Measurements from ENCODE around the gene SLC44A1. TPM values are rescaled to one million over a fixed set of nuclear protein-coding genes. Genes with fewer than 3 reads are reported as not detected.
A peak's percentile ranks its signal among the peaks of the same experiment; 100 is the strongest.

The SLC44A1 gene
- total RNA-seq, 4 donors from 2014 or later = 45.3 to 74.9 (median 67.7) TPM

DNA sequence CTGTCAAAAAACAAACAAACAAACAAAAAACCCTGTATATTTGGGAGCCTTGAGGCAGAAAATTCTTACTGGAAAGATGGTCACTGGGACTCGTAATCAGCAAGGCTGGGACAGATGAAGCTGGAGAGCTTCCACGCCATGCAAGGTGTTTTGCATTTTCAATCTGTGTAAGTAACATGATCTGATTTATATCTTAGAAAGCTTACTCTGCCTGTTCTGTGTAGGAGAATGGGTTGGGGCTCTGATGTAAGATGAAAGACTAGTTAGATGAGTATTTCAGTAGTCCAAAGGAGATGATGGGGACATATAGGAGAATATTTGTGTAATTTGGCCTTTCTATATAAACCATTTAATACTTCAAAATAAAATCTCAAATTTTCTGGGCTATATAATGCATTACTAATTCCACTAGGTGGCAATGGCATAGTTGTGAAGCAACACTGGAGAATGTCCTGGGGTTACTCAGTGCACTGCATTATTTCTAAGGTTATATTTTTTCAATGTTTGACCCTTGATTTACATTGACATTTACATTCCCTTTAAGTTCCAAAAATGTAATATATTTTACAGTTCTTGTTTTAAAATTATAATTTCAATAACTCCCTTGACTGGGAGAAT is 181.5 kb downstream of the SLC44A1 start:
- no peaks in the 10 kb centered on the region for H3K4me1 ChIP-seq
- no peak for TF ChIP-seq POLR2A (IDR thresholded peaks at IDR 0.05)
- TF ChIP-seq CTCF (IDR thresholded peaks at IDR 0.05) = peak; percentile 24 to 35 (median 33)
- no peaks in the 10 kb centered on the region for H3K36me3 ChIP-seq
- H3K9me3 ChIP-seq = no peaks in the 10 kb centered on the region
- 81 to 82% methylated on average over 2 of the region's 2 CpGs for WGBS, 2 donors
- H3K27me3 ChIP-seq = no peaks in the 10 kb centered on the region
- DNase-seq (ENCODE audit: low spot score in 2 of 2) = no peak
- H3K27ac ChIP-seq = no peak overlapping the region
- no peak overlapping the region for H3K4me3 ChIP-seq

DNA sequence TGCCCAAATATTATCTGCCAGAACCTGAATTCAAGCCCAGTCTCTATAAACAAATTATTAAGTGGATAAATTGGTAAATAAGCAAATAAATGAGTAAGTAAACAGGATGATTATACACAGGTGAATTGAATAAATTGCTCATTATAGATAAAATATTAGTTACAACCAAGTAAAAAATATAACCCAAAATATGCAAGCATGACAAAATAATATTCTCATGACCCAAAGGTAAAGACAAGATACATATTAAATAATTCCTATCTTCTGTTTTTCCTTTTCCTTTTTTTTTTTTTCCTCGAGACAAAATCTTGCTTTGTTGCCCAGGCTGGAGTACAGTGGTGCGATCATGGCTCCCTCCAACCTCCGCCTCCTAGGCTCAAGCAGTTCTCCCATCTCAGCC is 182.2 kb downstream of the SLC44A1 start:
- TF ChIP-seq POLR2A (IDR thresholded peaks at IDR 0.05) (no peak), CTCF (IDR thresholded peaks at IDR 0.05) (no peak), EP300 (IDR thresholded peaks at IDR 0.05) (no peak)
- 94 to 95% methylated on average over 3 of the region's 3 CpGs for WGBS, 2 donors
- no peaks in the 10 kb centered on the region for H3K36me3 ChIP-seq
- DNase-seq (ENCODE audit: low spot score in 2 of 2) = no peak
- H3K27ac ChIP-seq = no peak overlapping the region
- H3K9me3 ChIP-seq = no peaks in the 10 kb centered on the region
- no peaks in the 10 kb centered on the region for H3K4me1 ChIP-seq
- no peak overlapping the region for H3K4me3 ChIP-seq
- H3K27me3 ChIP-seq = no peaks in the 10 kb centered on the region

DNA sequence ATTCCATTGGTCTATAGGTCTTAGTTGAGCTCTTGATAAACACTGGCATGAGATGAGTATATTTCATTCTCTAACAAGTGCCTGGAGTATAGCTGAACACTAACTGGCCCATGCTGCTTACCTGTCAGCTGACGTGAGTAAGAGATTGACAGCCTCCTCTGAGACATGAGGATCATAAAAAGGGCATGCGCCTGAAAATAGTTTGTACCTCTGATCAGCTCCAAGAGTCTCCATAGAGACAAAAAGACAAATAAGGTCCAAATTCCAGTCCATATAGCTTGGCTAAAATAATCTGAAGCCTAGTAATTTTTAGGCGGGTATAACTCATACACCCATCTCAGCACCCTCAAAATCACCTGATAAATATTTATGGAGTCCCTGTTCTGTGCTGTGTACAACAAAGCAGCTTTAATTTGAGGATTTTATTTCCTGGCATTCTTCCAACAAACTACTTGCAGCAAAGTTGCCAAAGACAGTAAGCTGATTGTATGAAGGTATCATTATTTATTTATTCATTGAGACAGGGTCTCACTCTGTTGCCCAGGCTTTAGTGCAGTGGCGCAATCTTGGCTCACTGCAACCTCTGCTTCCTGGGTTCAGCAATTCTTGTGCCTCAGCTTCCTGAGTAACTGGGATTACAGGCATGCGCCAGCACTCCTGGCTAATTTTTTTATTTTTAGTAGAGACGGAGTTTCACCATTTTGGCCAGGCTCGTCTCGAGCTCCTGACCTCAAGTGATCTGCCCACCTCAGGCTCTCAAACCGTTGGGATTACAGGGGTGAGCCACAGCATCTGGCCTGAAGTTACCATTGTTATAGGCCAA is 187.2 kb downstream of the SLC44A1 start:
- 71 to 82% methylated on average over 9 of the region's 9 CpGs for WGBS, 2 donors

GRCh38 chr9:105432247-105432842 is 187.9 kb downstream of the SLC44A1 start:
- no peak for DNase-seq (ENCODE audit: low spot score in 2 of 2)
- Histone ChIP-seq H3K9me3 (no peaks in the 10 kb centered on the region), H3K27ac (no peak overlapping the region), H3K27me3 (no peaks in the 10 kb centered on the region), H3K4me1 (no peaks in the 10 kb centered on the region), H3K36me3 (no peaks in the 10 kb centered on the region), H3K4me3 (no peak overlapping the region)
- 78 to 82% methylated on average over 2 of the region's 2 CpGs for WGBS, 2 donors
- no peak for TF ChIP-seq POLR2A (IDR thresholded peaks at IDR 0.05)
- no peak for TF ChIP-seq CTCF (IDR thresholded peaks at IDR 0.05)
- TF ChIP-seq EP300 (IDR thresholded peaks at IDR 0.05) = no peak

More for the DNA sequence above, 187.2 kb downstream of the SLC44A1 start:
- DNase-seq (ENCODE audit: low spot score in 2 of 2) = no peak
- TF ChIP-seq POLR2A (IDR thresholded peaks at IDR 0.05) = no peak
- no peak for TF ChIP-seq EP300 (IDR thresholded peaks at IDR 0.05)
- TF ChIP-seq CTCF (IDR thresholded peaks at IDR 0.05) = no peak
- no peaks in the 10 kb centered on the region for H3K36me3 ChIP-seq
- no peaks in the 10 kb centered on the region for H3K4me1 ChIP-seq
- H3K27ac ChIP-seq = no peak overlapping the region
- H3K9me3 ChIP-seq = no peaks in the 10 kb centered on the region
- no peak overlapping the region for H3K4me3 ChIP-seq
- no peaks in the 10 kb centered on the region for H3K27me3 ChIP-seq

DNA sequence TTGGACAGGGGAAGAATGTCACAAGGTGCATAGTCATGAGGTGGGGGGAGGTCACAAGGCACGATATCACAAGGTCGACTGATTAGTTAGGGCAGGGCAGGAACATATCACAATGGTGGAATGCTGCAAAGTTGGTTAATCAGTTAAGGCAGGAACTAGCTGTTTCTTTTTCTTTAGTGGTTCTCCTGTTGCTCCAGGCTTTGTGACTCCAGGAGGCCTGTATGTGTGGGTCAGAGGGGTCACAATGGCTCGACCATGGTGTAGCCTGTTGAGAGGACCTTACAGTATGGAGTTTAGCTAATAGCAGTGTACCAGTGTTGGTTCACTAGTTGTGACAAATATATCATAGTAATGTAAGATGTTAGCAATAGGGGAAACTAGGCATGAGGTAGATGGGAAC is 191.0 kb downstream of the SLC44A1 start:
- WGBS, 2 donors = 82 to 87% methylated on average over 3 of the region's 3 CpGs
- no peak for TF ChIP-seq POLR2A (IDR thresholded peaks at IDR 0.05)
- TF ChIP-seq CTCF (IDR thresholded peaks at IDR 0.05) = no peak
- no peak for TF ChIP-seq EP300 (IDR thresholded peaks at IDR 0.05)

More for the DNA sequence above, 191.0 kb downstream of the SLC44A1 start:
- Histone ChIP-seq H3K27ac (no peak overlapping the region), H3K9me3 (no peaks in the 10 kb centered on the region), H3K27me3 (no peaks in the 10 kb centered on the region), H3K4me3 (no peak overlapping the region), H3K36me3 (no peaks in the 10 kb centered on the region), H3K4me1 (no peaks in the 10 kb centered on the region)
- DNase-seq (ENCODE audit: low spot score in 2 of 2) = no peak

Measured in tibial nerve (tissue), 4 donors.